Measurements from ENCODE around the gene ATP8B3.

The ATP8B3 gene

GRCh38 chr19:1760020-1760419, 52.1 kb downstream of the ATP8B3 start:
- FAIRE-seq (no peak), DNase-seq (ENCODE audit: insufficient read length, low spot score) (no peak)

GRCh38 chr19:1758959-1759903, 52.8 kb downstream of the ATP8B3 start:
- DNase-seq (ENCODE audit: insufficient read length, low spot score) (no peak), FAIRE-seq (no peak)

GRCh38 chr19:1758231-1758577, 53.9 kb downstream of the ATP8B3 start:
- no peak for DNase-seq (ENCODE audit: insufficient read length, low spot score)
- no peak for FAIRE-seq

- DNase-seq (ENCODE audit: insufficient read length, low spot score) (no peak), FAIRE-seq (no peak)
Measured at GRCh38 chr19:1757468-1758230, 54.4 kb downstream of the ATP8B3 start.

GRCh38 chr19:1756705-1757465, 55.2 kb downstream of the ATP8B3 start:
- FAIRE-seq (no peak), DNase-seq (ENCODE audit: insufficient read length, low spot score) (no peak)

GRCh38 chr19:1756264-1756663, 55.8 kb downstream of the ATP8B3 start:
- FAIRE-seq: no peak
- DNase-seq (ENCODE audit: insufficient read length, low spot score): no peak

- no peak for DNase-seq (ENCODE audit: insufficient read length, low spot score)
- no peak for FAIRE-seq
Measured at GRCh38 chr19:1755467-1756171, 56.5 kb downstream of the ATP8B3 start.

GRCh38 chr19:1754636-1755466, 57.2 kb downstream of the ATP8B3 start:
- DNase-seq (ENCODE audit: insufficient read length, low spot score) (no peak), FAIRE-seq (no peak)

- FAIRE-seq (no peak), DNase-seq (ENCODE audit: insufficient read length, low spot score) (no peak)
Measured at GRCh38 chr19:1754018-1754635, 57.9 kb downstream of the ATP8B3 start.

- no peak for FAIRE-seq
Measured at GRCh38 chr19:1752757-1753728, 59.0 kb downstream of the ATP8B3 start, which contains the start of gene ONECUT3. Gene ONECUT3, plus strand, starts transcription at chr19:1753506. Its CDS starts 157 bp downstream, at chr19:1753663.

GRCh38 chr19:1752009-1752756, 59.9 kb downstream of the ATP8B3 start:
- no peak for FAIRE-seq
- no peak for DNase-seq (ENCODE audit: insufficient read length, low spot score)

More at GRCh38 chr19:1752757-1753728, 59.0 kb downstream of the ATP8B3 start, which contains the start of gene ONECUT3:
- DNase-seq (ENCODE audit: insufficient read length, low spot score): no peak

GRCh38 chr19:1751367-1752008, 60.6 kb downstream of the ATP8B3 start:
- DNase-seq (ENCODE audit: insufficient read length, low spot score): no peak

GRCh38 chr19:1750343-1751021, 61.6 kb downstream of the ATP8B3 start:
- DNase-seq (ENCODE audit: insufficient read length, low spot score) (no peak), FAIRE-seq (no peak)

More at GRCh38 chr19:1751367-1752008, 60.6 kb downstream of the ATP8B3 start:
- no peak for FAIRE-seq

GRCh38 chr19:1749373-1750342, 62.4 kb downstream of the ATP8B3 start:
- no peak for FAIRE-seq

GRCh38 chr19:1748873-1749341, 63.2 kb downstream of the ATP8B3 start:
- FAIRE-seq (no peak), DNase-seq (ENCODE audit: insufficient read length, low spot score) (no peak)

More at GRCh38 chr19:1749373-1750342, 62.4 kb downstream of the ATP8B3 start:
- no peak for DNase-seq (ENCODE audit: insufficient read length, low spot score)
